CD4-positive, alpha-beta T cell (primary cell): Measurements from ENCODE around the gene IGF1R. TPM values are rescaled to one million over a fixed set of nuclear protein-coding genes. Genes with fewer than 3 reads are reported as not detected.

Source experiments
- ATAC-seq: fragments of 200-7000 bp; cut with Tn5 transposase; one replicate; pipeline ENCODE4 v1.10.0; 2022; ENCODE audit warnings: mild to moderate bottlenecking; ENCODE audit not compliant: poor library complexity
- CTCF ChIA-PET: fragments of 350-600 bp; sonication (Branson Sonifier 250); formaldehyde crosslinking; loops from one replicate; lab custom pipeline; 2021; ENCODE audit warnings: antibody characterized with exemption, inconsistent platforms; lab: Charles Lee
- POLR2A ChIA-PET: fragments of 350-600 bp; sonication (Branson Sonifier 250); formaldehyde crosslinking; loops from one replicate; lab custom pipeline; 2021; ENCODE audit warnings: antibody characterized with exemption, inconsistent platforms; lab: Charles Lee
- DNase-seq, 14 experiments: peaks; one replicate each; pipeline ENCODE4 v3.0.0-alpha.2; 2013 to 2020; ENCODE audit warnings: mixed read lengths in 2 of 14
- H3K27ac ChIP-seq, 2 donors: one replicate each; pipeline versions ENCODE4 v1.5.1 to v1.7.0; 2013; ENCODE audit warnings: low read length in 2 of 2, low read depth in 1 of 2, mild to moderate bottlenecking in 1 of 2
- H3K27me3 ChIP-seq, 2 experiments: 1 replicate in 1 of 2; 2 replicates in 1 of 2; pipeline versions ENCODE4 v1.6.1 to v1.7.0; 2013; ENCODE audit warnings: low read length in 2 of 2, control low read depth in 1 of 2, mild to moderate bottlenecking in 1 of 2, moderate library complexity in 1 of 2; ENCODE audit not compliant: insufficient read depth in 2 of 2, control insufficient read depth in 1 of 2
- H3K36me3 ChIP-seq: one replicate; pipeline ENCODE4 v1.6.1; 2013; ENCODE audit warnings: low read length, control low read depth; ENCODE audit not compliant: insufficient read depth
- H3K4me1 ChIP-seq: one replicate; pipeline ENCODE4 v1.6.1; 2013; ENCODE audit warnings: low read length, control low read depth; ENCODE audit not compliant: insufficient read depth
- H3K4me3 ChIP-seq: one replicate; pipeline ENCODE4 v1.5.1; 2013; ENCODE audit warnings: mild to moderate bottlenecking, low read length, moderate library complexity
- H3K9me3 ChIP-seq, 2 experiments: 1 replicate in 1 of 2; 2 replicates in 1 of 2; pipeline versions ENCODE4 v1.6.1 to v1.7.0; 2013; ENCODE audit warnings: low read length in 2 of 2, mild to moderate bottlenecking in 2 of 2, control low read depth in 1 of 2, moderate library complexity in 1 of 2; ENCODE audit not compliant: control insufficient read depth in 1 of 2, insufficient read depth in 1 of 2
- H3K27ac Mint-ChIP-seq: one replicate; pipeline ENCODE4 v1.8.0; 2020; ENCODE audit warnings: mixed read lengths
- H3K27me3 Mint-ChIP-seq: one replicate; pipeline ENCODE4 v1.8.0; 2021; ENCODE audit warnings: mixed read lengths
- H3K36me3 Mint-ChIP-seq: one replicate; pipeline ENCODE4 v1.8.0; 2021; ENCODE audit warnings: low read depth, mixed read lengths
- H3K4me1 Mint-ChIP-seq: one replicate; pipeline ENCODE4 v1.8.0; 2021; ENCODE audit warnings: low read depth, mixed read lengths
- H3K4me3 Mint-ChIP-seq: one replicate; pipeline ENCODE4 v1.8.0; 2020; ENCODE audit warnings: mild to moderate bottlenecking, mixed read lengths
- H3K9me3 Mint-ChIP-seq: one replicate; pipeline ENCODE4 v1.8.0; 2020; ENCODE audit warnings: mixed read lengths
- intact Hi-C, 2 experiments: fragments of 100-400 bp; cut with DNase I in 1 of 2; cut with micrococcal nuclease in 1 of 2; formaldehyde crosslinking; loops; one replicate each; pipeline versions ENCODE4 v1.15.1 to v1.9.0; 2023 to 2025; cut with DNase I, micrococcal nuclease
- total RNA-seq, 174 experiments: library from RNA in 2 of 174; stranded (reverse) in 2 of 174; gene quantifications; one replicate each; pipeline ENCODE4 v1.2.3 and lab custom pipeline; 2021 to 2026
- TF ChIP-seq, protein P1 (sequence below): fragments of 200-600 bp; IDR thresholded peaks from one replicate; pipeline ENCODE4 v1.8.0; 2022; ENCODE audit warnings: antibody characterized with exemption, mild to moderate bottlenecking

The IGF1R gene
- total RNA-seq, 2 experiments from 2014 or later, result 39.2 to 40.3 TPM

DNA sequence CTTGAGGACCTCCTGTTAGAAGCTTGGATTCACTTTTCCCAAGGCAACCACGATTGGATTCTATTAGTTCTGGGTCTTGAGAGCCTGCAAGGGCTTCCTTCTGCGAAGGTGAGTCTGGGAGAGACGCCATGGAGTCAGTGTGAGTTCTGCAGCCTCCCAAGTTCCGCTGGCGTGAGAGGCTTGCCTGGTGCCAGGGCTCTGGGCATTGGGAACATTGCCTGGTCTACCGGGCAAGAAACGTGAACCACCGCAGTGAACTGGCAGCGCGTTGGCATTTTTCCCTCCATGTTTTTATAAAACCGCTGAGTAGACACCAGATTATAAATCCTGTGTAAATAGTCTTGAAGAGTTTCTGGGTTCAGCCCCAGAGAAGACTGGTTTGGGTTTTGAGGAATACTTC is 160.9 kb downstream of the IGF1R start:
- no peaks in the 10 kb centered on the region for H3K27me3 Mint-ChIP-seq
- TF ChIP-seq, protein P1, sequence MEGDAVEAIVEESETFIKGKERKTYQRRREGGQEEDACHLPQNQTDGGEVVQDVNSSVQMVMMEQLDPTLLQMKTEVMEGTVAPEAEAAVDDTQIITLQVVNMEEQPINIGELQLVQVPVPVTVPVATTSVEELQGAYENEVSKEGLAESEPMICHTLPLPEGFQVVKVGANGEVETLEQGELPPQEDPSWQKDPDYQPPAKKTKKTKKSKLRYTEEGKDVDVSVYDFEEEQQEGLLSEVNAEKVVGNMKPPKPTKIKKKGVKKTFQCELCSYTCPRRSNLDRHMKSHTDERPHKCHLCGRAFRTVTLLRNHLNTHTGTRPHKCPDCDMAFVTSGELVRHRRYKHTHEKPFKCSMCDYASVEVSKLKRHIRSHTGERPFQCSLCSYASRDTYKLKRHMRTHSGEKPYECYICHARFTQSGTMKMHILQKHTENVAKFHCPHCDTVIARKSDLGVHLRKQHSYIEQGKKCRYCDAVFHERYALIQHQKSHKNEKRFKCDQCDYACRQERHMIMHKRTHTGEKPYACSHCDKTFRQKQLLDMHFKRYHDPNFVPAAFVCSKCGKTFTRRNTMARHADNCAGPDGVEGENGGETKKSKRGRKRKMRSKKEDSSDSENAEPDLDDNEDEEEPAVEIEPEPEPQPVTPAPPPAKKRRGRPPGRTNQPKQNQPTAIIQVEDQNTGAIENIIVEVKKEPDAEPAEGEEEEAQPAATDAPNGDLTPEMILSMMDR, result no peak
- H3K9me3 ChIP-seq, result no peaks in the 10 kb centered on the region
- H3K9me3 Mint-ChIP-seq, result no peaks in the 10 kb centered on the region
- peaks cover 11% of the 10 kb centered on the region for H3K4me1 Mint-ChIP-seq
- peaks cover 14% of the 10 kb centered on the region for H3K36me3 Mint-ChIP-seq
- CTCF ChIA-PET, result no interaction called here
- no peaks in the 10 kb centered on the region for H3K4me1 ChIP-seq
- H3K4me3 Mint-ChIP-seq, result no peak overlapping the region
- DNase-seq, result no peak
- no peak overlapping the region for H3K27ac ChIP-seq
- no peak for ATAC-seq
- H3K27me3 ChIP-seq, result no peaks in the 10 kb centered on the region
- POLR2A ChIA-PET, result no interaction called here
- intact Hi-C loops, result no loop called here
- no peaks in the 10 kb centered on the region for H3K36me3 ChIP-seq
- no peak overlapping the region for H3K4me3 ChIP-seq
- no peak overlapping the region for H3K27ac Mint-ChIP-seq

- no peak overlapping the region for H3K27ac Mint-ChIP-seq
- POLR2A ChIA-PET, result no interaction called here
Observed at GRCh38 chr15:98812716-98813446, 164.5 kb downstream of the IGF1R start.

GRCh38 chr15:98813951-98814350 is 165.6 kb downstream of the IGF1R start:
- Mint-ChIP-seq H3K27me3 (no peaks in the 10 kb centered on the region), H3K9me3 (peaks cover 3% of the 10 kb centered on the region), H3K4me1 (peaks cover 7% of the 10 kb centered on the region), H3K4me3 (no peak overlapping the region), H3K36me3 (peaks cover 50% of the 10 kb centered on the region), H3K27ac (no peak overlapping the region)
- Histone ChIP-seq H3K27me3 (no peaks in the 10 kb centered on the region), H3K4me3 (no peak overlapping the region), H3K9me3 (no peaks in the 10 kb centered on the region), H3K36me3 (no peaks in the 10 kb centered on the region), H3K4me1 (no peaks in the 10 kb centered on the region), H3K27ac (no peak overlapping the region)
- CTCF ChIA-PET, result no interaction called here
- TF ChIP-seq, protein P1, result no peak
- no peak for DNase-seq
- ATAC-seq, result no peak
- POLR2A ChIA-PET, result no interaction called here
- intact Hi-C loops, result no loop called here

More at GRCh38 chr15:98812716-98813446, 164.5 kb downstream of the IGF1R start:
- TF ChIP-seq, protein P1, result no peak
- H3K36me3 Mint-ChIP-seq, result peaks cover 41% of the 10 kb centered on the region
- intact Hi-C loops, result no loop called here
- CTCF ChIA-PET, result interaction anchor here (1.1 kb wide), 1 partner anchor 13 kb away, joined by 3 read pairs; no protein-coding TSS in a partner anchor
- H3K36me3 ChIP-seq, result no peaks in the 10 kb centered on the region
- H3K4me3 Mint-ChIP-seq, result no peak overlapping the region
- no peaks in the 10 kb centered on the region for H3K27me3 ChIP-seq
- peaks cover 8% of the 10 kb centered on the region for H3K4me1 Mint-ChIP-seq
- no peak overlapping the region for H3K27ac ChIP-seq
- H3K27me3 Mint-ChIP-seq, result no peaks in the 10 kb centered on the region
- ATAC-seq (no peak), DNase-seq (no peak)
- no peak overlapping the region for H3K4me3 ChIP-seq
- no peaks in the 10 kb centered on the region for H3K9me3 Mint-ChIP-seq
- no peaks in the 10 kb centered on the region for H3K4me1 ChIP-seq
- no peaks in the 10 kb centered on the region for H3K9me3 ChIP-seq
